ENCODE measurements around the gene CHAT.

The CHAT gene

GRCh38 chr10:49613882-49614241 lies at the start of gene CHAT:
TSS of gene CHAT (plus strand) at chr10:49614037. CDS start at chr10:49614190, 153 bp downstream.
- DNase-seq (ENCODE audit: low read depth in 2 of 2), result no peak

- DNase-seq (ENCODE audit: low read depth in 2 of 2), result no peak
These were observed 49.3 kb upstream of the CHAT start for GRCh38 chr10:49564461-49565009.

GRCh38 chr10:49567810-49568209 lies 46.0 kb upstream of the CHAT start:
- no peak for DNase-seq (ENCODE audit: low read depth in 2 of 2)

GRCh38 chr10:49568235-49568634 lies 45.6 kb upstream of the CHAT start:
- no peak for DNase-seq (ENCODE audit: low read depth in 2 of 2)

GRCh38 chr10:49569031-49569631 lies 44.7 kb upstream of the CHAT start:
- no peak for DNase-seq (ENCODE audit: low read depth in 2 of 2)

- no peak for DNase-seq (ENCODE audit: low read depth in 2 of 2)
These were observed 42.4 kb upstream of the CHAT start for GRCh38 chr10:49571388-49571787.

GRCh38 chr10:49572594-49573114 lies 41.2 kb upstream of the CHAT start:
- no peak for DNase-seq (ENCODE audit: low read depth in 2 of 2)

- no peak for DNase-seq (ENCODE audit: low read depth in 2 of 2)
These were observed 38.3 kb upstream of the CHAT start for GRCh38 chr10:49575489-49576072.

- DNase-seq (ENCODE audit: low read depth in 2 of 2), result no peak
These were observed 36.5 kb upstream of the CHAT start for GRCh38 chr10:49577182-49577925.

GRCh38 chr10:49578392-49578791 lies 35.4 kb upstream of the CHAT start:
- no peak for DNase-seq (ENCODE audit: low read depth in 2 of 2)

GRCh38 chr10:49579621-49580020 lies 34.2 kb upstream of the CHAT start:
- no peak for DNase-seq (ENCODE audit: low read depth in 2 of 2)

GRCh38 chr10:49585387-49585786 lies 28.4 kb upstream of the CHAT start:
- no peak for DNase-seq (ENCODE audit: low read depth in 2 of 2)

- DNase-seq (ENCODE audit: low read depth in 2 of 2), result no peak
These were observed 25.9 kb upstream of the CHAT start for GRCh38 chr10:49587981-49588380.

GRCh38 chr10:49592726-49593563 lies 20.9 kb upstream of the CHAT start:
- DNase-seq (ENCODE audit: low read depth in 2 of 2), result peak; percentile 12 to 22

- DNase-seq (ENCODE audit: low read depth in 2 of 2), result no peak
These were observed 20.3 kb upstream of the CHAT start for GRCh38 chr10:49593564-49593875.

- no peak for DNase-seq (ENCODE audit: low read depth in 2 of 2)
These were observed 19.8 kb upstream of the CHAT start for GRCh38 chr10:49593998-49594397.

GRCh38 chr10:49594594-49594993 lies 19.2 kb upstream of the CHAT start:
- DNase-seq (ENCODE audit: low read depth in 2 of 2), result no peak

GRCh38 chr10:49595003-49595712 lies 18.7 kb upstream of the CHAT start:
- no peak for DNase-seq (ENCODE audit: low read depth in 2 of 2)

- DNase-seq (ENCODE audit: low read depth in 2 of 2), result no peak
These were observed 17.9 kb upstream of the CHAT start for GRCh38 chr10:49595713-49596492.

- no peak for DNase-seq (ENCODE audit: low read depth in 2 of 2)
These were observed 17.4 kb upstream of the CHAT start for GRCh38 chr10:49596493-49596809.

- DNase-seq (ENCODE audit: low read depth in 2 of 2), result no peak
These were observed 17.0 kb upstream of the CHAT start for GRCh38 chr10:49596836-49597235.
